Heart right ventricle (tissue), 16 donors: ENCODE data around the gene OTOP1. TPM values are rescaled to one million over a fixed set of nuclear protein-coding genes. Genes with fewer than 3 reads are reported as not detected.

Experiments used
- ATAC-seq, 8 donors: fragments of 200-7000 bp; cut with Tn5 transposase; one replicate each; pipeline ENCODE4 v1.9.1; 2020; ENCODE audit warnings: mild to moderate bottlenecking in 8 of 8, moderate library complexity in 8 of 8, moderate number of reproducible peaks in 1 of 8
- DNase-seq, 2 donors: peaks; one replicate each; pipeline ENCODE4 v3.0.0-alpha.2; 2020
- H3K27ac ChIP-seq, 10 donors: fragments of 200-600 bp; sonication (generic) in 2 of 10; one replicate each; pipeline versions ENCODE4 v1.5.0 to v1.8.0; 2020 to 2022; ENCODE audit warnings: mild to moderate bottlenecking in 3 of 10
- H3K27me3 ChIP-seq, 7 donors: fragments of 200-600 bp; one replicate each; pipeline ENCODE4 v1.8.0; 2021 to 2022; ENCODE audit warnings: mild to moderate bottlenecking in 2 of 7
- H3K36me3 ChIP-seq, 9 donors: fragments of 200-600 bp; sonication (generic) in 1 of 9; one replicate each; pipeline versions ENCODE4 v1.5.0 to v1.8.0; 2020 to 2022; ENCODE audit warnings: mild to moderate bottlenecking in 2 of 9
- H3K4me1 ChIP-seq, 9 donors: fragments of 200-600 bp; sonication (generic) in 1 of 9; one replicate each; pipeline versions ENCODE4 v1.5.0 to v1.8.0; 2020 to 2022; ENCODE audit warnings: mild to moderate bottlenecking in 4 of 9
- H3K4me3 ChIP-seq, 10 donors: fragments of 200-600 bp; sonication (generic) in 2 of 10; one replicate each; pipeline versions ENCODE4 v1.5.0 to v1.8.0; 2020 to 2022; ENCODE audit warnings: mild to moderate bottlenecking in 7 of 10, moderate library complexity in 2 of 10
- H3K9me3 ChIP-seq, 11 donors: fragments of 200-600 bp in 10 of 11; sonication (generic) in 2 of 11; one replicate each; pipeline versions ENCODE4 v1.5.0 to v1.8.0; 2013 to 2022; ENCODE audit warnings: mild to moderate bottlenecking in 2 of 11, control low read depth in 1 of 11, moderate library complexity in 1 of 11
- WGBS, 2 donors: extraction: QIAGEN DNeasy Blood & Tissue Kit; methylation state at CpG; one replicate each; pipeline ENCODE4 v1.1.7; 2013; ENCODE audit warnings: inconsistent platforms in 1 of 2; 5-methylcytosine and 5-hydroxymethylcytosine counted together
- intact Hi-C, 10 donors: fragments of 100-400 bp; cut with DNase I; formaldehyde crosslinking; loops; one replicate each; pipeline versions ENCODE4 v1.11.1 to v1.14.2; 2022
- polyA plus RNA-seq, 2 donors: library from polyadenylated mRNA; stranded (reverse); fragments of 200-250 nt; gene quantifications; one replicate each; pipeline ENCODE4 v1.2.3, GENCODE V29; 2013
- total RNA-seq, 10 donors: library from RNA; stranded (reverse); fragmentation: NEBNext Ultra II Directional in 3 of 10; extraction: Animal tissue kit (Norgen Biotek cat#: 25700) in 3 of 10; gene quantifications; one replicate each; pipeline versions ENCODE4 v1.2.1 to v1.2.4, GENCODE V29; 2021 to 2023
- TF ChIP-seq, protein P1 (sequence below), 9 donors: fragments of 200-600 bp; sonication (generic) in 2 of 9; IDR thresholded peaks; one replicate each; pipeline versions ENCODE4 v1.5.0 to v1.8.0; 2021 to 2022; ENCODE audit warnings: antibody characterized with exemption in 9 of 9, mild to moderate bottlenecking in 5 of 9, moderate library complexity in 1 of 9
- donor health status: Arrhythmogenic right ventricular cardiomyopathy.
- donor health status: ischemic (EF 13 %, LVEDD 7.1; RV severe dilation, severe dysfunction).
- donor health status: healthy with polysubstance abuse.
- donor health status: DM: no; HTN: yes; CAD: no.
- donor health status: DM: no; HTN: no; CAD: no.
- donor health status: ischemic (EF 25% LVEDD 6.9; RV normal size, moderate dysfunction).
- donor health status: ischemic (EF 25% LVEDD 5.7; RV mildly dilated, moderate dysfunction).
- donor health status: healthy.
- donor health status: DM: yes; HTN: yes; CAD: no.
- donor health status: Ischemic cardiomyopathy.
- donor health status: ischemic (EF 35%, LVEDD 5.7; RV mildly dilated, moderate dysfunction).
- donor health status: nonischemic (EF 11% LVEDD 7.7; RV severe dilation, severe dysfunction).
- donor health status: DM: yes; HTN: yes; CAD: no.
- donor health status: PGD.
- donor health status: ischemic (EF 29% LVEDD 5.4; RV normal size, mild dysfunction).
- donor health status: nonischemic (EF 23%, LVEDD 6.1; RV moderate dilation, normal function).

The OTOP1 gene
- total and polyA plus RNA-seq, 12 donors, result not detected

DNA sequence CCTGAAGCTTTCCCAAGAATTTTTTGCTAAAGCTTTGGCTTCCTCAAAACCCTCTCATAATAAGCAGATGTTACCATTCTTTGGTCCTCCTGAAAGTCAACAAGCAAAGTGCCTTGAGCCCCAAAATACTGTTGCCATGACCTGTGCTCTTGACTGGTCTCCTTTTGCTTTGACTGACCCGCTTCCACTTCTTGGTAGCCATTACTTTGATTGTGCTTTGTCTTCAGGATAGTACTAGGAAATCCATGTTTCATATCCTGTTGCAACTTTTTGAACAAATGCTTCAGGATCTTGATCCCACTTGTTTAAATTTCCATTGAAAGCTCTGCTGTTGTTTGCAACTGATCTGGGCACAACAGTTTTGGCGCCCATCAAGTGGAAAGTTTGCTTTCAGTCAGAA, 6.9 kb upstream of the OTOP1 start:
- Histone ChIP-seq H3K36me3 (peaks cover 0 to 39% (median 13%) of the 10 kb centered on the region in 9 donors), H3K4me3 (no peak overlapping the region), H3K9me3 (peaks cover 0 to 22% (median 13%) of the 10 kb centered on the region in 11 donors), H3K27ac (no peak overlapping the region), H3K4me1 (no peaks in the 10 kb centered on the region), H3K27me3 (peaks cover 0 to 16% (median 5%) of the 10 kb centered on the region in 7 donors)
- 99 to 100% methylated on average over 2 of the region's 2 CpGs for WGBS, 2 donors
- no peak for ATAC-seq
- TF ChIP-seq, protein P1, sequence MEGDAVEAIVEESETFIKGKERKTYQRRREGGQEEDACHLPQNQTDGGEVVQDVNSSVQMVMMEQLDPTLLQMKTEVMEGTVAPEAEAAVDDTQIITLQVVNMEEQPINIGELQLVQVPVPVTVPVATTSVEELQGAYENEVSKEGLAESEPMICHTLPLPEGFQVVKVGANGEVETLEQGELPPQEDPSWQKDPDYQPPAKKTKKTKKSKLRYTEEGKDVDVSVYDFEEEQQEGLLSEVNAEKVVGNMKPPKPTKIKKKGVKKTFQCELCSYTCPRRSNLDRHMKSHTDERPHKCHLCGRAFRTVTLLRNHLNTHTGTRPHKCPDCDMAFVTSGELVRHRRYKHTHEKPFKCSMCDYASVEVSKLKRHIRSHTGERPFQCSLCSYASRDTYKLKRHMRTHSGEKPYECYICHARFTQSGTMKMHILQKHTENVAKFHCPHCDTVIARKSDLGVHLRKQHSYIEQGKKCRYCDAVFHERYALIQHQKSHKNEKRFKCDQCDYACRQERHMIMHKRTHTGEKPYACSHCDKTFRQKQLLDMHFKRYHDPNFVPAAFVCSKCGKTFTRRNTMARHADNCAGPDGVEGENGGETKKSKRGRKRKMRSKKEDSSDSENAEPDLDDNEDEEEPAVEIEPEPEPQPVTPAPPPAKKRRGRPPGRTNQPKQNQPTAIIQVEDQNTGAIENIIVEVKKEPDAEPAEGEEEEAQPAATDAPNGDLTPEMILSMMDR (IDR thresholded peaks at IDR 0.05), result no peak
- intact Hi-C loops, result no loop called here
- DNase-seq, result no peak

DNA sequence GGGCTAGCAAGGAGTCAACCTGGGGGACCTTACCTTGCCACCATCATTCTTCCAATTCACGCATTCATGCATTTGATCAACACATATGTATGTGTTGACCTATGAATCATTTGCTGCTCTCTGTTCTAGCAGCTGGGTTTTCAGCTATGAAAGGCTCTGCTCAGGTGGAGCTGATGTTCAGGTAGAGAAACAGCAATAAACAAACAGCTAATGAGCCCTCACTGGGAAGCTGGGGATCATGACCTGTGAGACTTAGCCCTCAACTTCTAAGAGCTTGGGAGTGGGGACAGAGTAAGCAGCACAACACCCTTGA, 1.6 kb upstream of the OTOP1 start:
- Histone ChIP-seq H3K4me3 (no peak overlapping the region), H3K4me1 (peaks cover 0 to 3% (median 0%) of the 10 kb centered on the region in 9 donors), H3K27ac (no peak overlapping the region), H3K9me3 (peaks cover 0 to 9% (median 7%) of the 10 kb centered on the region in 11 donors), H3K36me3 (no peaks in the 10 kb centered on the region), H3K27me3 (peaks cover 9 to 67% (median 56%) of the 10 kb centered on the region in 7 donors)
- intact Hi-C loops, result no loop called here
- no peak for DNase-seq
- 65 to 73% methylated on average over 1 of the region's 1 CpG for WGBS, 2 donors
- no peak for ATAC-seq
- TF ChIP-seq, protein P1 (IDR thresholded peaks at IDR 0.05), result no peak

DNA sequence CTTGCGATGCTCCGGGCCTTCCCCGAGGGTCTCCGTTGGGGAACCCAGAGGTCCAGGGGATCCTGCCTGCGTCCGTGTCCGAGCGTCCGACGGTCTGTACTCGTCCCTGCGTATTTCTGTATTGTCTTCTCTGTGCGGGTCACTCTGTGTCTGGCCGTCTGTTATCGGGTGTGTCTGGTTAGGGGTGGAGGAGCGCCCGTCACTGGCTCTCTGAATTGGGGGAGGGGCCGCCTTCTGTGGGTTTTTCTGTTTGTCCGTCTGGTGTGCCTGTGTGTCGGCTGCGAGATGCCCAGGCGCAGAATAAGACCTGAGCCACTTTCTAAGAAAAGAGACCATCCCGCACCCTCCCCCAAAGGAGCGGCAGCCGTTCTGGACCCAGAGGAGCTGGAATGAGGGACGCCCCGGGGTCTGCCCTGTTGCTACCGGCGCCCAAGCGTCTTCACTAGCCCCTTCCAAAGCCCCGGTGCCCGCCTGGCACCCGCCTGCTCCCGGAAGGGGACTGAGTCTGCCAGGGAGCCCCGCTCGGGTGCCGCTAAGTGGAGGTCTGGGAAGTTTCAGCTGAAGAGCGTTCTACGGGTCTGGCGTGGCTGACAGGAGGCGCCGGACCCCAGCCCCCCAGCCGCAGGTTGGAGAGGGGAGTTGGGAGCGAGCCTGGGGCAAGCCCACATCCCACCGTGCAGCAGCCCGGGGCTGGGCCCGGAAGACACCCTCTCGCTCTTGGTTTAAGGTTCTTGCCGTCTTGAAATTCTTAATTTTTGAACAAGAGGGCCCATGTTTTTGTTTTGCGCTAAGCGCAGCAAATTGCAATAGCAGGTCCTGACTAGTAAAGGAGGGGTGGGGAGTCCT, 1.0 kb upstream of the OTOP1 start:
- Histone ChIP-seq H3K4me1 (peaks cover 0 to 3% (median 0%) of the 10 kb centered on the region in 9 donors), H3K4me3 (no peak overlapping the region), H3K9me3 (peaks cover 0 to 4% (median 2%) of the 10 kb centered on the region in 11 donors), H3K27ac (no peak overlapping the region), H3K36me3 (no peaks in the 10 kb centered on the region), H3K27me3 (peaks cover 9 to 71% (median 62%) of the 10 kb centered on the region in 7 donors)
- ATAC-seq, result no peak
- intact Hi-C loops, result no loop called here
- TF ChIP-seq, protein P1 (IDR thresholded peaks at IDR 0.05), result no peak
- DNase-seq, result no peak
- WGBS, 2 donors, result 7 to 8% methylated on average over 49 to 51 of the region's 51 CpGs

DNA sequence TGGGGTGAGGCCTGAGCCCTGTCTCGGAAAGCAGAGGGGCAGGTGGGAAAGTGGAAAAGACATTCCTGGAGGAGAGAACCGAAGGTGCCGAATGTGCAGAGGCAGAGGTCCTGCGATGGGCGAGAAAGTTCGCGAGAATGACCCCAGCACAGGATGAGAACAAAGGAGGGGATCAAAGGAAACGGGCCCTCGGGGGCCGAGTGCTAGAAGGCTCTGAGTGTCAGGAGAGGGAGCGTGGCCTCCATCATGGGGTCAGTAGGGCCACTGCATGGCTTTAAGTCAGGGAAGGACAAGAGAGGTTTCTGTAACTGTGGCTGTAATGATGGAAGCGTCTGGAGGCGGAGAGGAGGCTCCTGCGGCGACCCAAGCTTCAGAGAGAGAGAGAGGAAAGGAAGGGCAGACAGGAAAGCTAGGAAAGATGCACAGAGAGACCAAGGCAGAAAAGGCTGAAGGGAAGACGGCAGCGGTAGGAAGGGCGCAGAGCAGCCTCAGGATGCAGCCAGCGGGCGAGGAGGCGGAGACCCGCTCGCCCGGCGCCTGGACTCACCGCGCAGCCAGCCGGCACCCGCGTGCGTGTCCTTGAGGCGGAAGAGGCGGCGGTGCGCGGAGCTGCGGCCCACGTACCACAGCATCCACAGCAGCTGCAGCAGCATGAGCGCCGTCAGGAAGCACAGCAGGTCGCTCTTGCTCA, 669 bp downstream of the OTOP1 start:
- no peak for DNase-seq
- Histone ChIP-seq H3K36me3 (no peaks in the 10 kb centered on the region), H3K27me3 (peaks cover 9 to 88% (median 72%) of the 10 kb centered on the region in 7 donors), H3K4me3 (no peak overlapping the region), H3K27ac (no peak overlapping the region), H3K9me3 (no peaks in the 10 kb centered on the region), H3K4me1 (peaks cover 0 to 3% (median 0%) of the 10 kb centered on the region in 9 donors)
- WGBS, 2 donors, result 11 to 14% methylated on average over 40 to 41 of the region's 41 CpGs
- TF ChIP-seq, protein P1 (IDR thresholded peaks at IDR 0.05), result no peak
- intact Hi-C loops, result no loop called here
- no peak for ATAC-seq
